GM19099 (cell line): ENCODE measurements around the gene PDGFC.

Experiments used
- POLR2A ChIP-seq: IDR thresholded peaks from 3 replicates; pipeline ENCODE4 v1.6.1; 2011; ENCODE audit warnings: low read depth; ENCODE audit not compliant: insufficient read length; ENCODE audit errors: extremely low read depth

Gene PDGFC

DNA sequence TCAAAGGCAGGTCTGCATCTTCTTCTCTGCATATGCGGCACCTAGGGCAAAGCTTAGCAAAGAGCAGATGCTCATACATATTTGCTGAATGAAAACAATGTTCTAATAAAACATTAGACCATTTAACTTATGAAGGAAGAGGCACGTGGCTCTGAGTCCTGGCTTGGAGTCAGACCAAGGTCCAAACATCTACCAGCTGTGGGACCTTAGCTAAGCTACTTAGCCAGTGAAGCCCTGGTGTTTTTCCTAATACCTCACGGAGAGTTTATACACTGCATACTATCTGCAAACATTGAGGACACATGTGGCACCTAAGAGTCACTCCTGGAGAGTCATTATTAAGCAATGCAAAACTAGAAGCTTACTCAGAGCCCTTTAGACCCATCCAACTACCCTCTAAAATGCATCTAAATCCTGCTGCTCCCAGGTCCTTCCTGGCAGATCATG lies 9.0 kb downstream of the PDGFC start:
- no peak for TF ChIP-seq POLR2A

DNA sequence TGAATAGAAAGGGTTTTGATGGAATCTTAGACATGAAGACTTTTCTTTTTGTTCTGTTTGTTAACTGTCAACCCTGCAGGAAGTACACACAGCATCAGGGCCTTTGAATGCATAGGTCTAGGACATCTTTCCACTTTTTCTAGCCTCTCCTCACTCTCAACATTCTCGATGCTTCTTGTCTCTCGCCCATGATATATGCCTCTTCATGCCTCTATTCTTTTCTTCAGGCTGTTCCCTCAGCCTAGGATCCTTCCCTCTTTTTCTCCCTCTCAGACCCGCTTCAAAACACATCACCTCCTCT lies 9.6 kb downstream of the PDGFC start:
- TF ChIP-seq POLR2A = no peak

DNA sequence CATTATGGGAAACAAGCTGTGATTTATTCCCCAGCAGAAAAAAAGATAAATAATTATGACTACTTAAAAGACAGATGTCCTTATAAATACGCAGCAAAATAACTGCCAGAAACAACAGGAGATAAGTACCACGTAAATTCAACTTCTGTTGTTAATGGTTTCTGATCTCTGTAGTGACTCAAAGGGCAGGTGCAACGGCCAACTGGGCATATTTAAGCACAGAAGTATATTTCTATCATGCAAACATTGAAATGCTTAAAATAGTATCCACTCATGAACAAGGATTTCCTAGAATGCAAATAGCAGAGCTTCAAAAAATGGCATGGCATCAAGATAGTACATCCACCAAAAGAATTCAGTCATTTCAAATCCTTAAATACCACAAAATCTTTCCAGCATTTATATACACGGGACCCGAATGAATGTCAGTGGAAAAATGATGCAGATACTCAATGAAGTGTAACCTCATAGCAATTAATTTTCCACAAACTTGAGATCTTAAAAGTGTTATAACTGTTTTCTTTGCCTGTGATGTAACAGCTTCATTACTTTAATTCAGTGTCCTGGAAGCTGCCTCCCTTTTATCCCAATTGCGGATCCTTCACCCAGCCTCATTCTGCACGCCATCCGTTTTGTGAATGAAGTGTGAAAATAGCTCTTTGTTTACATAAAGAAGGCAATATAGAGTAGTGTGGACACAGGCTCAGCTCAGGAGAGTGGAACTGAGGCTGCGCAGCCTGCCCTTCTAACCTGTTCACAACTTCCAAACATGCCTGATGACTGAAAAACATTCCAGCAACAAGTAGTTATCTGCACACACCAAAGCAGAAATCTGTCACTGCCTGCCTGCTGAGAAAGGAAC lies 10.2 kb downstream of the PDGFC start:
- TF ChIP-seq POLR2A = no peak

GRCh38 chr4:156959298-156959702 lies 12.3 kb downstream of the PDGFC start:
- TF ChIP-seq POLR2A = no peak

- no peak for TF ChIP-seq POLR2A
These were observed 13.1 kb downstream of the PDGFC start for GRCh38 chr4:156958276-156959074.

GRCh38 chr4:156957556-156957955 lies 14.0 kb downstream of the PDGFC start:
- TF ChIP-seq POLR2A = no peak

DNA sequence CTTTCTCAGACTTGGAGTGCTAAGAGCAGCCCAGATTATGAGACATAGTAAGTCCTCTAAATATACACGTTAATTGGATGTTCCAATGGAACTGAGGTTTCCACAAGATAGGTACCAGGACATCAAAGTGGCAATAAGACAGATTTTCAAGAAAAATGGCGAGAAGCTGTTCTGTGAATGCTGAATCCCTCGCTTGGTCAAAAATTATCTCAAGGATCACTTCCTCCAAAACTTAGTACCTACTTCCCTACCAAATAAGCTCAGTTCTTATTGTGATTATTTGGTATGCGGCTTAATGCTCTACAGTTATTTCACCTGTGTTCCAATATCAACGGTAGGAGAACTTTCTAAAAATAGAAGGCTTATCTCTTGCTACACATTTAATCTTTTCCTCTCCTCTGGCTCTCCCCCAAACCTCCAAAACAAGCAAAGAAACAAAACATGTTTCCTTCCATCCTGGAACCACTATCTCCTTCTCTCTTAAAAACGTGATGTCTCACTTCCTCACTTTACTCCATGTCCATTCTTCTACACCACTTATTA lies 14.7 kb downstream of the PDGFC start:
- no peak for TF ChIP-seq POLR2A

DNA sequence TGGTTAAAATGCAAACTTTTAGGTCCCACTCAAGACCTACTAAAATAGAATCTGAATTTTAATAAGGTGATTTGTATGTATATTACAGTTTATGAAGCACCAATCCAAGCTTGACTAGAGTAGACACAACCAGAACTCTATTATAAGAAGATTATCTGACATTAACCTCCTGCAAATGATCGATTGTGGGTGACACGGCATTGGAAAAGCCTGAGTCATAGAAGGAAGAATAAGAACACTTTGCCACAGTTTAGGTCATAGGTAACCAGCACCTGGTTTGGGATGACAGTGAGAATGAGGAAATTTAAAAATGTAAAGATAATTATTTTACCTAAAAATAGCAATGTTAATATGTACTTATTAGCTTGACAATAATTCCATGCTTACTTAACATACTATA lies 15.2 kb downstream of the PDGFC start:
- no peak for TF ChIP-seq POLR2A

- TF ChIP-seq POLR2A = no peak
These were observed 17.0 kb downstream of the PDGFC start for GRCh38 chr4:156954587-156954986.

GRCh38 chr4:156953951-156954350 lies 17.6 kb downstream of the PDGFC start:
- no peak for TF ChIP-seq POLR2A

- TF ChIP-seq POLR2A = no peak
These were observed 18.6 kb downstream of the PDGFC start for GRCh38 chr4:156953001-156953400.

DNA sequence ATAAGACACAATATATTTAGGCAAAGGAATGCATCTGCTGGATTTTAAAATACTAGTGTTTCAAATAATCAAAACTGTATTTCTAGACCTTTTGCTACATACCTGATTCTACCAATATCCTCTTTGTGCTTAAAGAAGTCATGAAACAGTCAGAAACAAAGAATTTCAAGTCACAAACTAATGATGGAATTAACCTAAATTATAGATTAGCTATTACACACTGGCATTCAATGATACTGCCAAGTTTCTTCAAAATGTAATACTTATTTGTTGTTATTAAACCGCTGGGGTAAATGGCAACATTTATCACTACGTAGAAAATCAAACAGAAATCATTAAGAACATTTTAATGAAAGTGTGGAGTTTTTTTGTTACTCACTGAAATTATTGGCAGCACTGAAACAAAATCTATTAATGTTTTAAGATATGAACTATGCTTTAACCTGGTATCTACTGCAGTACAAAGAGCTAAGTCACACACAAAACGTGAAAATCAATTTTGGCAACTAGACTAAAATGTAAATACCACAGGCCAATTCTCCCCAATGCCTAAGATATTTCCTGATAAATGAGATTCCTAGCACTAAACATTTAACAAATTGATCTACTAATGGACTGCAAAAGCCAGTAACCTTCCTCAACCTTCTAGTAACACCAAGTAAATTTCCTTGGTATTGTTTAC lies 19.4 kb downstream of the PDGFC start:
- TF ChIP-seq POLR2A = no peak

DNA sequence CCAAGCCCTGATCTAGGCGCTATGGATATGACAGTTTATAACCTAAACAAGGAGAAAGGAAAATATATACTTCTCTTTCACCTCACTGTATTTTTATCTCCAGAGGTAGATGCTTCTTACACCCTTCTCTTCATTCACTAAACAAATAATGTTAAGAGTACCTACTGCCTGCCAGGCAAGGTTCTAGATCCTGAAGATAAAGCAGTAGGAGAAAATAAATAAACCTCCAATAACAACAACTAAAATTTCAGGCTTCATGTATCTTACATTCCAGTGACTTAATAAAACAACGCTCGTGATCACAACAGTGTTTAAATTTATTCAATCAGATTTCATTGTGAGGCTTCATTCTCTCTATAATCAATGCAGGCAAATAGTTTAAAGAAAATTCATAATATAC lies 20.7 kb downstream of the PDGFC start:
- no peak for TF ChIP-seq POLR2A

GRCh38 chr4:156950090-156950489 lies 21.5 kb downstream of the PDGFC start:
- no peak for TF ChIP-seq POLR2A

DNA sequence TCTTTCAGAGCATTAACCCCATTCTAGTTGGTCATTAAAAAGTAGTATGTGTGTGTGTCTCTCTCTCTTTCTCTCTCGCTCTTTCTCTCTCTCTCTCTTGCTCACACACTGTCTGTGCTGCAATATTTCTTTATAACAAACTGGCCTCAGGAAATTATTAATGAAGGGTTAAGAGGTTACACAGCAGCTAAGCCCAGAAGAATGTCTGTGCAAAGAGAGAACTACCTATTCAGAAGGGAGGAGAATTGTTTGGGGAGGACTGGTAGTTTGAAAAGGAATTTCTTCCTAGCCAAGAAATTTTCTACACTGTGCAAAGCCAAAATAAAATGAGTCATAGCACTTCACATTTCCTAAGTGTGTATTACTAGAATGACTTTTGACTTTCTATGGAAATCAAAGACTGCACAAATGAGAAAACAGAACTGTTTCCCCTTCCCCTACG lies 22.2 kb downstream of the PDGFC start:
- no peak for TF ChIP-seq POLR2A
